ENCODE data around the gene DYSF.

DNA sequence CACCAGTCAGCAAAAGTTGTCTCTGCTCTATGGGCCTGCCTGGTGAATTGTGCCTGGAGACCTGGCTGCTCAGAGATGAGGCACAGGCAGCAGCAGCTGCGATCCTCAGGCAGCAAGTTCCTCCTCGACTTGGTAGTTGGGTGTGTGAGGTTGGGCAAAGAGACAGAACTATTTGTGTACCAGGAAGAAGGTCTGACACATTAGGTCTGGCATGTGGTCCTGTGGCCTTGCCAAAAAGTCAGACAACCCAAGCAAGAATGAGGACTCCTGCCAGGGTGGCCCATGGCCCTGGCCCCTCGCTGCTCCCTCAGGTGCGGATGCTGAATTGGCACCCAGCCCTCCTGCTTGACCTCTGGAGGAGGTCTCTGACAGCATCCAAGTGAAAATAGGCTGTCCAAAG, 192.7 kb downstream of the DYSF start:
- TF ChIP-seq, protein P1, sequence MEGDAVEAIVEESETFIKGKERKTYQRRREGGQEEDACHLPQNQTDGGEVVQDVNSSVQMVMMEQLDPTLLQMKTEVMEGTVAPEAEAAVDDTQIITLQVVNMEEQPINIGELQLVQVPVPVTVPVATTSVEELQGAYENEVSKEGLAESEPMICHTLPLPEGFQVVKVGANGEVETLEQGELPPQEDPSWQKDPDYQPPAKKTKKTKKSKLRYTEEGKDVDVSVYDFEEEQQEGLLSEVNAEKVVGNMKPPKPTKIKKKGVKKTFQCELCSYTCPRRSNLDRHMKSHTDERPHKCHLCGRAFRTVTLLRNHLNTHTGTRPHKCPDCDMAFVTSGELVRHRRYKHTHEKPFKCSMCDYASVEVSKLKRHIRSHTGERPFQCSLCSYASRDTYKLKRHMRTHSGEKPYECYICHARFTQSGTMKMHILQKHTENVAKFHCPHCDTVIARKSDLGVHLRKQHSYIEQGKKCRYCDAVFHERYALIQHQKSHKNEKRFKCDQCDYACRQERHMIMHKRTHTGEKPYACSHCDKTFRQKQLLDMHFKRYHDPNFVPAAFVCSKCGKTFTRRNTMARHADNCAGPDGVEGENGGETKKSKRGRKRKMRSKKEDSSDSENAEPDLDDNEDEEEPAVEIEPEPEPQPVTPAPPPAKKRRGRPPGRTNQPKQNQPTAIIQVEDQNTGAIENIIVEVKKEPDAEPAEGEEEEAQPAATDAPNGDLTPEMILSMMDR (conservative IDR thresholded peaks at IDR 0.05; ENCODE audit: low read depth, low read length): no peak
- no peak for TF ChIP-seq EZH2 (IDR thresholded peaks at IDR 0.05; ENCODE audit: borderline replicate concordance, low read depth, low read length, poor library complexity, severe bottlenecking)
